Measurements from ENCODE around the gene COPS4.

DNA sequence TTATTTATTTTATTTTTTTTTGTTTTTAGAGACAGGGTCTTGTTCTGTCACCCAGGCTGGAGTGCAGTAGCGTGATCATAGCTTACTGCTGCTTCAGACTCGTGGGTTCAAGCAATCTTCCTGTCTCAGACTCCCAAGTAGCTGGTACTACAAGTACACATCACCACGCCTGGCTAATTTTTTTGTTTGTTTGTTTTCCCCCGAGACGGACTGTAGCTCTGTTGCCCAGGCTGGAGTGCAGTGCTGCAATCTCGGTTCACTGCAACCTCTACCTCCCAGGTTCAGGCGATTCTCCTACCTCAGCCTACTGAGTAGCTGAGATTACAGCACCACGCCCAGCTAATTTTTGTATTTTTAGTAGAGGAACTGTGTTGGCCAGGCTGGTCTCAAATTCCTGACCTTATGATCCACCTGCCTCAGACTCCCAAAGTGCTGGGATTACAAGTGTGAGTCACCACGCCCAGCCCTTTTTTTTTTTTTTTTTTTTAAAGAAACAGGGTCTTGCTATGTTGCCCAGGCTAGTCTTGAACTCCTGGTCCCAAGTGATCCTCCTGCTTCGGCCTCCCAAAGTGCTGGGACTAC, 32.2 kb downstream of the COPS4 start:
- TF ChIP-seq POLR2A (IDR thresholded peaks at IDR 0.05) (no peak), POLR2AphosphoS5 (IDR thresholded peaks at IDR 0.05) (no peak)
- TF ChIP-seq, protein P1, sequence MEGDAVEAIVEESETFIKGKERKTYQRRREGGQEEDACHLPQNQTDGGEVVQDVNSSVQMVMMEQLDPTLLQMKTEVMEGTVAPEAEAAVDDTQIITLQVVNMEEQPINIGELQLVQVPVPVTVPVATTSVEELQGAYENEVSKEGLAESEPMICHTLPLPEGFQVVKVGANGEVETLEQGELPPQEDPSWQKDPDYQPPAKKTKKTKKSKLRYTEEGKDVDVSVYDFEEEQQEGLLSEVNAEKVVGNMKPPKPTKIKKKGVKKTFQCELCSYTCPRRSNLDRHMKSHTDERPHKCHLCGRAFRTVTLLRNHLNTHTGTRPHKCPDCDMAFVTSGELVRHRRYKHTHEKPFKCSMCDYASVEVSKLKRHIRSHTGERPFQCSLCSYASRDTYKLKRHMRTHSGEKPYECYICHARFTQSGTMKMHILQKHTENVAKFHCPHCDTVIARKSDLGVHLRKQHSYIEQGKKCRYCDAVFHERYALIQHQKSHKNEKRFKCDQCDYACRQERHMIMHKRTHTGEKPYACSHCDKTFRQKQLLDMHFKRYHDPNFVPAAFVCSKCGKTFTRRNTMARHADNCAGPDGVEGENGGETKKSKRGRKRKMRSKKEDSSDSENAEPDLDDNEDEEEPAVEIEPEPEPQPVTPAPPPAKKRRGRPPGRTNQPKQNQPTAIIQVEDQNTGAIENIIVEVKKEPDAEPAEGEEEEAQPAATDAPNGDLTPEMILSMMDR (IDR thresholded peaks at IDR 0.05) = no peak

All from transverse colon (tissue), 4 donors.